WERI-Rb-1 (cell line): ENCODE data around the gene SHANK3.
"Not testable (repeated sequence)": the region's sequence is repeated elsewhere in the genome, so short reads cannot be mapped to it uniquely, and the experiment has no call there.

Experiments used
- DNase-seq: peaks from one replicate; pipeline ENCODE4 v3.0.0-alpha.2; 2020
- H3K27ac ChIP-seq: fragments of 250-450 bp; sonication (Bioruptor Pico); 2 replicates; pipeline ENCODE4 v1.5.1; 2020; ENCODE audit warnings: mild to moderate bottlenecking, moderate library complexity
- H3K27me3 ChIP-seq: fragments of 250-450 bp; sonication (Bioruptor Pico); 2 replicates; pipeline ENCODE4 v1.5.1; 2021; ENCODE audit warnings: mild to moderate bottlenecking, low read depth, moderate library complexity; ENCODE audit not compliant: insufficient read depth, severe bottlenecking
- H3K36me3 ChIP-seq: fragments of 250-450 bp; sonication (Bioruptor Pico); 2 replicates; pipeline ENCODE4 v1.5.1; 2020; ENCODE audit warnings: mild to moderate bottlenecking, moderate library complexity
- H3K4me3 ChIP-seq: 2 replicates; pipeline ENCODE4 v1.5.1; 2011; ENCODE audit warnings: low read depth, mild to moderate bottlenecking, control low read depth, low read length
- H3K9me3 ChIP-seq: fragments of 250-450 bp; sonication (Bioruptor Pico); 2 replicates; pipeline ENCODE4 v1.5.1; 2021; ENCODE audit warnings: mild to moderate bottlenecking, moderate library complexity; ENCODE audit not compliant: severe bottlenecking
- TF ChIP-seq, protein P1 (sequence below): IDR thresholded peaks from 2 replicates; pipeline ENCODE4 v1.5.1; 2011; ENCODE audit warnings: low read depth, mild to moderate bottlenecking, control low read depth, inconsistent platforms, low read length

SHANK3 gene

DNA sequence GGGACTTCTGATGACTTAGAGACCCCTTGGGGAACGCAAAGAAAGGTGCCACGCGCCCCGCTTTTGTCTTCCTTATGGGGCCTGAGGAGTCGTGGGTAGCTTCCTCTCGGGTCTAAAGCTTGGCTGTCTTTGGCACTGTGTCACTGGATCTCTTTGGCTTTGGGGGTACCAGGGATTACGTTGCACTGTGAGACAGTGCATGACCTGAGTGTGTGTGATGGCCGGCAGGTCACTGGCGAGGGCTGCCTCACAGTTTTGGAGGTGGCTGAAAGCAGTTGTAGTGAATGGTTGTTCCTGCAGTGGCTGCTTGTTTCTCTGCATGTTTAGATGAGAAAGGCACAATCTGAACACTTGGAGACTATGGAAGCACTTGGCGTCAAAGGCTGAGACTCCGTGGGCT, 38.9 kb upstream of the SHANK3 start:
- no peaks in the 10 kb centered on the region for H3K36me3 ChIP-seq
- TF ChIP-seq, protein P1, sequence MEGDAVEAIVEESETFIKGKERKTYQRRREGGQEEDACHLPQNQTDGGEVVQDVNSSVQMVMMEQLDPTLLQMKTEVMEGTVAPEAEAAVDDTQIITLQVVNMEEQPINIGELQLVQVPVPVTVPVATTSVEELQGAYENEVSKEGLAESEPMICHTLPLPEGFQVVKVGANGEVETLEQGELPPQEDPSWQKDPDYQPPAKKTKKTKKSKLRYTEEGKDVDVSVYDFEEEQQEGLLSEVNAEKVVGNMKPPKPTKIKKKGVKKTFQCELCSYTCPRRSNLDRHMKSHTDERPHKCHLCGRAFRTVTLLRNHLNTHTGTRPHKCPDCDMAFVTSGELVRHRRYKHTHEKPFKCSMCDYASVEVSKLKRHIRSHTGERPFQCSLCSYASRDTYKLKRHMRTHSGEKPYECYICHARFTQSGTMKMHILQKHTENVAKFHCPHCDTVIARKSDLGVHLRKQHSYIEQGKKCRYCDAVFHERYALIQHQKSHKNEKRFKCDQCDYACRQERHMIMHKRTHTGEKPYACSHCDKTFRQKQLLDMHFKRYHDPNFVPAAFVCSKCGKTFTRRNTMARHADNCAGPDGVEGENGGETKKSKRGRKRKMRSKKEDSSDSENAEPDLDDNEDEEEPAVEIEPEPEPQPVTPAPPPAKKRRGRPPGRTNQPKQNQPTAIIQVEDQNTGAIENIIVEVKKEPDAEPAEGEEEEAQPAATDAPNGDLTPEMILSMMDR: no peak
- no peak overlapping the region for H3K4me3 ChIP-seq
- no peaks in the 10 kb centered on the region for H3K9me3 ChIP-seq
- H3K27ac ChIP-seq: no peak overlapping the region
- no peaks in the 10 kb centered on the region for H3K27me3 ChIP-seq
- DNase-seq: no peak

DNA sequence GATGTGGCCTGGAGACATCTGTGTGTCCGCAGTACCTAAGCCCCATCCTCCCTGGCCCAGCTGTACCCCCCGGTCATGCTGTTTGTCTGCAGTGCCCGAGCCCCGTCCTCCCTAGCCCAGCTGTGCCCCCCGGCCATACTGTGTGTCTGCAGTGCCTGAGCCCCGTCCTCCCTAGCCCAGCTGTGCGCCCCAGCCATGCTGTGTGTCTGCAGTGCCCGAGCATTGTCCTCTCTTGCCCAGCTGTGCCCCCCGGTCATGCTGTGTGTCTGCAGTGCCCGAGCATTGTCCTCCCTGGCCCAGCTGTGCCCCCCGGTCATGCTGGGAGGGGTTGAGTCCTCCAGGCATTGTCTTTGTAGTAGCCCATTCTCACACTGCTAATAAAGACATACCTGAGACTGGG, 37.0 kb upstream of the SHANK3 start:
- H3K36me3 ChIP-seq: no peaks in the 10 kb centered on the region
- no peak overlapping the region for H3K27ac ChIP-seq
- H3K9me3 ChIP-seq: no peaks in the 10 kb centered on the region
- H3K27me3 ChIP-seq: no peaks in the 10 kb centered on the region
- DNase-seq: no peak
- TF ChIP-seq, protein P1: no peak
- no peak overlapping the region for H3K4me3 ChIP-seq

DNA sequence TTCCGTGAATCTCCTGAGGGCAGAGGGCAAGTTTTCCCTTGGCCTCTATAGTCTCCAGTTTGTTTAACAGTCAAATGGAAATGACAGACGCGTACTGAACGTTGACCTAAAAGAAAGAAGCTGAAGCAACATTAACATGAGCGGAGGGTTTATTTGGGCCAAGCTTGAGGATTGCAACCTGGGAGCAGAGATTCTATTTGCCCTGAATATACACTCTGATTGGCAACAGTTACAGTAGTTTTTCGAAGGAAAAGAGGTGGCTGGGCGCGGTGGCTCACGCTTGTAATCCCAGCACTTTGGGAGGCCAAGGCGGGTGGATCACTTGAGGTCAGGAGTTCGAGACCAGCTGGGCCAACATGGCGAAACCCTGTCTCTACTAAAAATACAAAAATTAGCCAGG, 32.3 kb upstream of the SHANK3 start:
- H3K9me3 ChIP-seq, H3K27ac ChIP-seq, H3K27me3 ChIP-seq, H3K4me3 ChIP-seq, H3K36me3 ChIP-seq, DNase-seq: not testable (repeated sequence)

DNA sequence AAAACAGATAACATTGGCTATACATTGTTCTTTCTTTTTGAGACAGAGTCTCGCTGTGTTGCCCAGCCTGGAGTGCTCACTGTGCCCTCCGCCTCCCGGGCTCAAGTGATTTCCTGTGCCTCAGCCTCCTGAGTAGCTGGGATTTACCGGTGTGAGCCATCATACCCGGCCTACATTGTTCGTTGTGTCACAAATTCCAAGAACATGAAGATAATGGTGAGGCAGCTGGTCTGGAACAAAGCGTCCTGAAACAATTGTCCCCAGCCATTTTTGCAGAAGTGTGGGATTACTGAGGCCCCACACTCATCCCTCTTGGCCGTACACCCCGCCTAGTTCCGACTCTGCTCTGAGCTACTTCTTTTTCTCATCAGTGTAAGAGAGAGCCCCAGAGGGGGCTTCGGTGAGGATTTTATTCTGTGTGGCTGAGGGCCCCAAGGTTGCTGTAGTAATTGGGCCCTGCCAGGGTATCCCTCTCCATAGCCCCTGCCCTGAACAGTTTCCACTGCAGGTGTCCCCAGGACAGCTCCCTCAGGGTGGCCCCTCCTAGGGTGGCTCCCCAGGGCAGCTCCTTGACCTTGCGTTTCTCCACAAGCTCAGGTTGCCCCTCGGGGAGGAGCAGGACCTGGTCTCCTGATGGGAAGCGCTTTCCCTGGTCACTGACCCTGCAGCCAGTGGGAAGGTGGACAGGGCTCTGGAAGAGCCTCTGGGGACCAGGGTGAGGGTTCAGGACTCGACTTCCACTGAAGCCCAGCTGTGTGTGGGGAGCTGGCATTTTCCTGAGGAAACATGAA, 31.6 kb upstream of the SHANK3 start:
- no peak for DNase-seq

DNA sequence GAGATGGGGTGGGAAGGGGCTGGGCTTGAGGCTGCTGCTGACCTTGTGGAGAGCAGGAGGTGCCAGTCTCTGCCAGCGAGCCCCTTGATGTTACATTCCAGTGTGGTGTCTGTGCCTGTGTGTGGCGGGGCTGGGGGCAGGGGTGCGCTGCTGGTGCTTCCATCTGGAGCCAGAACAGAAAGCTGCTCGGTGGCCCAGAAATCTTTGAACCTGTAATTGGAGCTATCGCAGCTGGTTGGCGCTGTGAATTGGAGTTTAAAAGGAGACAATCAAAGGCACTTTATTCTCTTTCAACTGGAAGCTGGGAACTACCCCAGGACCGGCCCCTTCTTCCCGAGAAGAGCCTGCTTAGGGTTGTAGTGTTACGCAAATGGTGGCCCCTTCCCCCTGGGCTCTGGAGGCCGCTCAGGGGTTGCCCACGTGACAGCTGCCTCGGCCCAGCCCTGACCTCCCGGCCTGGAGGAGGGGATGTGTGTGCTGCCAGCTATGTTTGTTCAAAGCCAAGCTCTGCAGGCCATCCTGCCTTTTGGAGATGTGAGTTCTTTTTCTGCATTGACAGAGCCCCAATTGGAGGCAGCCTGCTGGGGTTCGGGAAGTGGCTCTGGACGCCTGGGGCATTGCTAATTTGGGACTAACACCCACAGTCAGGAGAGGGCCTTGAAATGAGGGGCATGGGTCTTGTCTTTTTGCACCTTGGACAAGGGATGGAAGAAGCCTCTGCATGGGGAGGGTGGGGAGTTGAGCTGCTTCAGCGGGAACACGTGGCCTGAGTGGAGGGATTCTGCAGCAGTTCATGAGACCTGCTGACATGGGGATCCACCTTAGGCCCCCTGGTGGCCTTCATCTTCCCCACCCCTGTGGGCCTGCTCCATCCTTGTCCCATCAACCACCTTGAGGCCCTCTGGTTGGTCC, 30.7 kb upstream of the SHANK3 start:
- Histone ChIP-seq H3K36me3 (no peaks in the 10 kb centered on the region), H3K27me3 (no peaks in the 10 kb centered on the region), H3K4me3 (no peak overlapping the region), H3K9me3 (peaks cover 9% of the 10 kb centered on the region), H3K27ac (no peak overlapping the region)
- TF ChIP-seq, protein P1: peak; percentile 25; the same call in 1 of the 2 replicates
- no peak for DNase-seq

More for the DNA sequence above, 31.6 kb upstream of the SHANK3 start:
- Histone ChIP-seq H3K36me3 (no peaks in the 10 kb centered on the region), H3K27me3 (no peaks in the 10 kb centered on the region), H3K9me3 (peaks cover 9% of the 10 kb centered on the region), H3K27ac (no peak overlapping the region), H3K4me3 (no peak overlapping the region)
- TF ChIP-seq, protein P1: no peak

DNA sequence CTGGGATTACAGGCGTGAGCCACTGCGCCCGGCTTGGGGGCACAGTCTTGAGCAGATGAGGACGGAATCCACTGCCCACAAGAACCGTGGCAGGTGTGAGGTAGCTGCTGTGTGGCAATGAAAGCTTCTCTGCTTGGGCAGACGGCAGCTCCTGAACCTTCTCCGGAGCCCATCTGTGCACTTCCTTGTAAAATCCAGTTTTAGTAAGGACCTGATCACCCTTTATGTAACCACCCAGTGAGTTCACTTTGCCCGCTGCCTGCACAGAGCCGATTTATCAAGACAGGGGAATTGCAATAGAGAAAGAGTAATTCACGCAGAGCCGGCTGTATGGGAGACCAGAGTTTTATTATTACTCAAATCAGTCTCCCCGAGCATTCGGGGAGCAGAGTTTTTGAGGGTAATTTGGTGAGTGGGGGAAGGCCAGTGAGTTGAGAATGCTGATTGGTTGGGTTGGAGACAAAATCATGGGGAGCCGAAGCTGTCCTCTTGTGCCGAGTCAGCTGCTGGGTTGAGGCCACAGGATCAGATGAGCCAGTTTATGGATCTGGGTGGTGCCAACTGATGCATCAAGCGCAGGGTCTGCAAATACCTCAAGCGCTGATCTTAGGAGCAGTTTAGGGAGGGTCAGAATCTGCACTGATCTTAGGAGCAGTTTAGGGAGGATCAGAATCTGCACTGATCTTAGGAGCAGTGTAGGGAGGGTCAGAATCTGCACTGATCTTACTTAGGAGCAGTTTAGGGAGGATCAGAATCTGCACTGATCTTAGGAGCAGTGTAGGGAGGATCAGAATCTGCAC, 29.4 kb upstream of the SHANK3 start:
- DNase-seq: not testable (repeated sequence)

DNA sequence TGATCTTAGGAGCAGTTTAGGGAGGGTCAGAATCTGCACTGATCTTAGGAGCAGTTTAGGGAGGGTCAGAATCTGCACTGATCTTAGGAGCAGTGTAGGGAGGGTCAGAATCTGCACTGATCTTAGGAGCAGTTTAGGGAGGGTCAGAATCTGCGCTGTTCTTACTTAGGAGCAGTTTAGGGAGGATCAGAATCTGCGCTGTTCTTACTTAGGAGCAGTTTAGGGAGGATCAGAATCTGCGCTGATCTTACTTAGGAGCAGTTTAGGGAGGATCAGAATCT, 28.9 kb upstream of the SHANK3 start:
- DNase-seq, H3K4me3 ChIP-seq, H3K27ac ChIP-seq, H3K27me3 ChIP-seq, H3K36me3 ChIP-seq: not testable (repeated sequence)
- H3K9me3 ChIP-seq: peaks cover 14% of the 10 kb centered on the region

More for the DNA sequence above, 29.4 kb upstream of the SHANK3 start:
- not testable (repeated sequence) for H3K27ac ChIP-seq, H3K27me3 ChIP-seq, H3K4me3 ChIP-seq, H3K36me3 ChIP-seq
- H3K9me3 ChIP-seq: peaks cover 12% of the 10 kb centered on the region
